DND-41 (cell line): Measurements from ENCODE around the gene HYI.
"Not testable (repeated sequence)": the region's sequence is repeated elsewhere in the genome, so short reads cannot be mapped to it uniquely, and the experiment has no call there.

ENCODE experiments used
- ATAC-seq: fragments of 200-7000 bp; cut with Tn5 transposase; 3 replicates; pipeline ENCODE4 v1.9.1; 2021; ENCODE audit warnings: low read depth; ENCODE audit not compliant: insufficient read depth
- DNase-seq: peaks from one replicate; pipeline ENCODE4 v3.0.0-alpha.2; 2020
- H2AFZ ChIP-seq: 2 replicates; pipeline ENCODE4 v1.6.0; 2012; ENCODE audit warnings: low read depth, low read length
- H3K27ac ChIP-seq: 2 replicates; pipeline ENCODE4 v1.5.1; 2012; ENCODE audit warnings: low read length, inconsistent platforms
- H3K27me3 ChIP-seq: fragments of 200-600 bp; sonication (generic); 2 replicates; pipeline ENCODE4 v1.6.0; 2012; ENCODE audit warnings: low read length, mild to moderate bottlenecking, inconsistent platforms; ENCODE audit not compliant: insufficient read depth, poor library complexity
- H3K36me3 ChIP-seq: 2 replicates; pipeline ENCODE4 v1.5.1; 2012; ENCODE audit warnings: low read length, inconsistent platforms; ENCODE audit not compliant: insufficient read depth
- H3K4me1 ChIP-seq: 2 replicates; pipeline ENCODE4 v1.5.1; 2012; ENCODE audit warnings: mild to moderate bottlenecking, low read length; ENCODE audit not compliant: insufficient read depth
- H3K4me2 ChIP-seq: 2 replicates; pipeline ENCODE4 v1.6.0; 2012; ENCODE audit warnings: mild to moderate bottlenecking, moderate library complexity, low read length, inconsistent platforms; ENCODE audit not compliant: insufficient read depth
- H3K4me3 ChIP-seq, 2 experiments: fragments of 200-600 bp in 1 of 2; shearing (Covaris generic) in 1 of 2; 2 replicates each; pipeline ENCODE4 v1.5.1; 2012 to 2016; ENCODE audit warnings: inconsistent platforms in 2 of 2, low read length in 2 of 2, mild to moderate bottlenecking in 2 of 2, low read depth in 1 of 2, moderate library complexity in 1 of 2
- H3K79me2 ChIP-seq: 2 replicates; pipeline ENCODE4 v1.6.0; 2012; ENCODE audit warnings: low read length, inconsistent platforms; ENCODE audit not compliant: insufficient read depth
- H3K9ac ChIP-seq: 2 replicates; pipeline ENCODE4 v1.6.0; 2012; ENCODE audit warnings: low read depth, mild to moderate bottlenecking, inconsistent platforms, low read length, moderate library complexity
- H3K9me3 ChIP-seq: 2 replicates; pipeline ENCODE4 v1.5.1; 2012; ENCODE audit warnings: low read length, moderate library complexity, mild to moderate bottlenecking, inconsistent platforms; ENCODE audit not compliant: insufficient read depth, severe bottlenecking
- H4K20me1 ChIP-seq: 2 replicates; pipeline ENCODE4 v1.6.0; 2012; ENCODE audit warnings: low read length; ENCODE audit not compliant: insufficient read depth
- EZH2 ChIP-seq: IDR thresholded peaks from 3 replicates; pipeline ENCODE4 v1.6.1; 2012; ENCODE audit warnings: borderline replicate concordance, low read depth, mild to moderate bottlenecking, moderate library complexity, low read length, inconsistent platforms; ENCODE audit not compliant: severe bottlenecking
- TF ChIP-seq, protein P1 (sequence below): IDR thresholded peaks from 2 replicates; pipeline ENCODE4 v1.5.1; 2012; ENCODE audit warnings: borderline replicate concordance, low read length, moderate library complexity, mild to moderate bottlenecking; ENCODE audit not compliant: poor library complexity, severe bottlenecking; ENCODE audit errors: extremely low read depth

Gene HYI

GRCh38 chr1:43464681-43465504 is 11.2 kb upstream of the HYI start:
- Histone ChIP-seq H3K4me2 (no peak overlapping the region), H2AFZ (no peak overlapping the region), H3K27ac (no peak overlapping the region), H3K36me3 (no peaks in the 10 kb centered on the region), H3K9ac (no peak overlapping the region), H3K79me2 (no peaks in the 10 kb centered on the region), H3K9me3 (no peaks in the 10 kb centered on the region), H3K4me1 (0 out of 2 replicates have a peak, but pooled peaks cover 3% of the 10 kb centered on the region), H3K27me3 (no peaks in the 10 kb centered on the region), H4K20me1 (no peaks in the 10 kb centered on the region), H3K4me3 (no peak overlapping the region)
- no peak for DNase-seq
- no peak for ATAC-seq
- TF ChIP-seq, protein P1, sequence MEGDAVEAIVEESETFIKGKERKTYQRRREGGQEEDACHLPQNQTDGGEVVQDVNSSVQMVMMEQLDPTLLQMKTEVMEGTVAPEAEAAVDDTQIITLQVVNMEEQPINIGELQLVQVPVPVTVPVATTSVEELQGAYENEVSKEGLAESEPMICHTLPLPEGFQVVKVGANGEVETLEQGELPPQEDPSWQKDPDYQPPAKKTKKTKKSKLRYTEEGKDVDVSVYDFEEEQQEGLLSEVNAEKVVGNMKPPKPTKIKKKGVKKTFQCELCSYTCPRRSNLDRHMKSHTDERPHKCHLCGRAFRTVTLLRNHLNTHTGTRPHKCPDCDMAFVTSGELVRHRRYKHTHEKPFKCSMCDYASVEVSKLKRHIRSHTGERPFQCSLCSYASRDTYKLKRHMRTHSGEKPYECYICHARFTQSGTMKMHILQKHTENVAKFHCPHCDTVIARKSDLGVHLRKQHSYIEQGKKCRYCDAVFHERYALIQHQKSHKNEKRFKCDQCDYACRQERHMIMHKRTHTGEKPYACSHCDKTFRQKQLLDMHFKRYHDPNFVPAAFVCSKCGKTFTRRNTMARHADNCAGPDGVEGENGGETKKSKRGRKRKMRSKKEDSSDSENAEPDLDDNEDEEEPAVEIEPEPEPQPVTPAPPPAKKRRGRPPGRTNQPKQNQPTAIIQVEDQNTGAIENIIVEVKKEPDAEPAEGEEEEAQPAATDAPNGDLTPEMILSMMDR: no peak
- no peak for TF ChIP-seq EZH2

- Histone ChIP-seq H4K20me1 (no peaks in the 10 kb centered on the region), H2AFZ (no peak overlapping the region), H3K27ac (no peak overlapping the region), H3K9me3 (no peaks in the 10 kb centered on the region), H3K36me3 (no peaks in the 10 kb centered on the region), H3K79me2 (no peaks in the 10 kb centered on the region), H3K4me3 (no peak overlapping the region), H3K4me1 (0 out of 2 replicates have a peak, but pooled peaks cover 3% of the 10 kb centered on the region), H3K9ac (no peak overlapping the region), H3K4me2 (no peak overlapping the region), H3K27me3 (no peaks in the 10 kb centered on the region)
- TF ChIP-seq, protein P1: no peak
- no peak for TF ChIP-seq EZH2
- ATAC-seq (no peak), DNase-seq (no peak)
Observed at GRCh38 chr1:43463479-43463878, 9.7 kb upstream of the HYI start.

GRCh38 chr1:43460988-43461693 is 7.4 kb upstream of the HYI start:
- no peak for ATAC-seq
- Histone ChIP-seq H3K79me2 (no peaks in the 10 kb centered on the region), H3K4me3 (no peak overlapping the region), H3K27me3 (no peaks in the 10 kb centered on the region), H3K9ac (no peak overlapping the region), H2AFZ (no peak overlapping the region), H3K27ac (no peak overlapping the region), H4K20me1 (no peaks in the 10 kb centered on the region), H3K4me1 (no peaks in the 10 kb centered on the region), H3K4me2 (no peak overlapping the region), H3K36me3 (no peaks in the 10 kb centered on the region), H3K9me3 (no peaks in the 10 kb centered on the region)
- no peak for TF ChIP-seq EZH2
- TF ChIP-seq, protein P1: no peak
- no peak for DNase-seq

- not testable (repeated sequence) for H3K27ac ChIP-seq, H3K4me2 ChIP-seq
Observed at GRCh38 chr1:43458379-43458778, 4.6 kb upstream of the HYI start.

More at GRCh38 chr1:43458379-43458778, 4.6 kb upstream of the HYI start:
- H3K4me1 ChIP-seq: peaks cover 11% of the 10 kb centered on the region
- not testable (repeated sequence) for H3K9ac ChIP-seq, DNase-seq, H3K36me3 ChIP-seq, ATAC-seq, H3K27me3 ChIP-seq, H2AFZ ChIP-seq, H4K20me1 ChIP-seq, H3K79me2 ChIP-seq, H3K9me3 ChIP-seq, H3K4me3 ChIP-seq
